Measurements from ENCODE around the gene CARD16. TPM values are rescaled to one million over a fixed set of nuclear protein-coding genes. Genes with fewer than 3 reads are reported as not detected.
"Not testable (repeated sequence)": the region's sequence is repeated elsewhere in the genome, so short reads cannot be mapped to it uniquely, and the experiment has no call there.

Gene CARD16
- total and polyA plus RNA-seq, 2 donors (not counting 1 experiment from before 2014, with no cell fraction given), result 25.0 to 30.1 TPM

DNA sequence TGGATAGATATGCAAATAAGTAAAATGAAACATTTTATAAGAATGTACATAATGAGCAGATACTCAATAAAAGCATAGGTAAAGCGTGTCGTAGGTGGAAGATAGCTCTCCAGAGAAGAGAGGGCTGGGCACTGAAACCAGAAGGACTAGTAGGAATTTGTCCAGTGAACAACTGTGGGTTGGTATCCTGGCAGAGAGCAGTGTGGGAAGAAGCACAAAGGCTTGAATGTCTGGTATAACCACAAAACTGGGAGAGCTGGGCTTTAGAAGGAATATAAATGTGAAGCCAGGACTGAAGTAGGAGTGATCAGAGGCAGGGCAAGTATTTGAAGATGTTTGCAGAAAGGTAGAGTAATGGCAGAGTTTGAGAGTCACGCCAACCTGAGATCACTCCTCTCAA lies 33.1 kb upstream of the CARD16 start:
- intact Hi-C loops (cut with micrococcal nuclease), result no loop called here
- ATAC-seq (ENCODE audit: low read depth) (no peak), DNase-seq (no peak)
- Histone ChIP-seq H3K27me3 (replicated peaks in 1 of 4; ENCODE audit: control extremely low read depth in 1 of 4, control insufficient read depth in 3 of 4, insufficient read depth in 4 of 4, low read length in 3 of 4) (peaks cover 0 to 12% (median 0%) of the 10 kb centered on the region in 4 experiments), H3K27ac (ENCODE audit: low read length in 2 of 2) (no peak overlapping the region), H3K79me2 (ENCODE audit: control insufficient read depth, insufficient read depth, low read length) (no peaks in the 10 kb centered on the region), H3K4me2 (replicated peaks; ENCODE audit: low read depth, low read length, poor library complexity, severe bottlenecking) (no peak overlapping the region), H2AFZ (ENCODE audit: insufficient read depth, low read depth, low read length, poor library complexity, severe bottlenecking) (no peak overlapping the region), H3K9ac (ENCODE audit: low read length) (no peak overlapping the region), H3K4me3 (ENCODE audit: control extremely low read depth in 1 of 5, extremely low read depth in 1 of 5, insufficient read depth in 1 of 5, low read depth in 2 of 5, low read length in 4 of 5) (no peak overlapping the region), H3K9me3 (ENCODE audit: control extremely low read depth in 1 of 3, control insufficient read depth in 2 of 3, insufficient read depth in 1 of 3, low read length in 2 of 3) (no peaks in the 10 kb centered on the region), H4K20me1 (ENCODE audit: control insufficient read depth, insufficient read depth, low read length, poor library complexity, severe bottlenecking) (no peaks in the 10 kb centered on the region), H3K36me3 (replicated peaks in 1 of 2; ENCODE audit: control extremely low read depth in 1 of 2, control insufficient read depth in 1 of 2, extremely low read depth in 1 of 2, insufficient read depth in 2 of 2, low read length in 1 of 2) (no peaks in the 10 kb centered on the region), H3K4me1 (ENCODE audit: control insufficient read depth in 2 of 2, insufficient read depth in 2 of 2, low read length in 2 of 2) (peaks cover 0 to 9% of the 10 kb centered on the region in 2 donors)
- no peaks in the 10 kb centered on the region for H3K9me3 Mint-ChIP-seq (ENCODE audit: insufficient read depth)
- no peak overlapping the region for H3K27ac Mint-ChIP-seq
- CTCF ChIA-PET, result no interaction called here
- H3K27me3 Mint-ChIP-seq, result peaks cover 28% of the 10 kb centered on the region
- 100% methylated on average over 2 of the region's 3 CpGs for WGBS (ENCODE audit: insufficient coverage)
- H3K4me3 Mint-ChIP-seq, result no peak overlapping the region
- POLR2A ChIA-PET, result no interaction called here
- peaks cover 11% of the 10 kb centered on the region for H3K4me1 Mint-ChIP-seq
- TF ChIP-seq EZH2 (IDR thresholded peaks at IDR 0.05; ENCODE audit: borderline replicate concordance, insufficient read depth, low read depth, low read length, poor library complexity, severe bottlenecking), result no peak
- TF ChIP-seq CTCF (IDR thresholded peaks at IDR 0.05), result no peak

- H3K4me3 Mint-ChIP-seq; DNase-seq; H3K27ac ChIP-seq (ENCODE audit: low read length in 2 of 2); H3K79me2 ChIP-seq (ENCODE audit: control insufficient read depth, insufficient read depth, low read length); H4K20me1 ChIP-seq (ENCODE audit: control insufficient read depth, insufficient read depth, low read length, poor library complexity, severe bottlenecking); POLR2A ChIA-PET; H3K9me3 Mint-ChIP-seq (ENCODE audit: insufficient read depth); H2AFZ ChIP-seq (ENCODE audit: insufficient read depth, low read depth, low read length, poor library complexity, severe bottlenecking); H3K36me3 ChIP-seq (replicated peaks in 1 of 2; ENCODE audit: control extremely low read depth in 1 of 2, control insufficient read depth in 1 of 2, extremely low read depth in 1 of 2, insufficient read depth in 2 of 2, low read length in 1 of 2); H3K27ac Mint-ChIP-seq; H3K9me3 ChIP-seq (ENCODE audit: control extremely low read depth in 1 of 3, control insufficient read depth in 2 of 3, insufficient read depth in 1 of 3, low read length in 2 of 3); H3K9ac ChIP-seq (ENCODE audit: low read length); CTCF ChIA-PET; H3K4me2 ChIP-seq (replicated peaks; ENCODE audit: low read depth, low read length, poor library complexity, severe bottlenecking); H3K4me1 ChIP-seq (ENCODE audit: control insufficient read depth in 2 of 2, insufficient read depth in 2 of 2, low read length in 2 of 2); H3K4me3 ChIP-seq (ENCODE audit: control extremely low read depth in 1 of 5, extremely low read depth in 1 of 5, insufficient read depth in 1 of 5, low read depth in 2 of 5, low read length in 4 of 5); ATAC-seq (ENCODE audit: low read depth): not testable (repeated sequence)
- peaks cover 11% of the 10 kb centered on the region for H3K4me1 Mint-ChIP-seq
- H3K27me3 ChIP-seq (replicated peaks in 1 of 4; ENCODE audit: control extremely low read depth in 1 of 4, control insufficient read depth in 3 of 4, insufficient read depth in 4 of 4, low read length in 3 of 4), result peaks cover 0 to 12% (median 0%) of the 10 kb centered on the region in 4 experiments
- intact Hi-C loops (cut with micrococcal nuclease), result loop anchor here (1.0 kb wide), 1 partner anchor 29 kb away; no protein-coding TSS in a partner anchor
- 71% methylated on average over 3 of the region's 4 CpGs for WGBS (ENCODE audit: insufficient coverage)
- H3K27me3 Mint-ChIP-seq, result peaks cover 23% of the 10 kb centered on the region
These were observed 32.1 kb upstream of the CARD16 start for GRCh38 chr11:105077141-105077790.

Data from B cell (primary cell).